Stimulated activated CD8-positive, alpha-beta memory T cell treated with anti-CD3 and anti-CD28 coated beads, Interleukin-4, amount 100 ng/mL, for 1 hour (primary cell): ENCODE data around the gene LMAN1.

Source experiments
- DNase-seq, 2 donors: peaks; one replicate each; pipeline ENCODE4 v3.0.0-alpha.2; 2020; ENCODE audit warnings: low read depth in 2 of 2, low spot score in 1 of 2

LMAN1 gene

GRCh38 chr18:59360381-59360780 lies 1.3 kb upstream of the LMAN1 start:
- no peak for DNase-seq

GRCh38 chr18:59359576-59359952 lies 499 bp upstream of the LMAN1 start:
- DNase-seq: no peak

- no peak for DNase-seq
Measured at GRCh38 chr18:59358414-59358711, 702 bp downstream of the LMAN1 start.

- DNase-seq: no peak
Measured at GRCh38 chr18:59357928-59358327, 1.1 kb downstream of the LMAN1 start.

DNA sequence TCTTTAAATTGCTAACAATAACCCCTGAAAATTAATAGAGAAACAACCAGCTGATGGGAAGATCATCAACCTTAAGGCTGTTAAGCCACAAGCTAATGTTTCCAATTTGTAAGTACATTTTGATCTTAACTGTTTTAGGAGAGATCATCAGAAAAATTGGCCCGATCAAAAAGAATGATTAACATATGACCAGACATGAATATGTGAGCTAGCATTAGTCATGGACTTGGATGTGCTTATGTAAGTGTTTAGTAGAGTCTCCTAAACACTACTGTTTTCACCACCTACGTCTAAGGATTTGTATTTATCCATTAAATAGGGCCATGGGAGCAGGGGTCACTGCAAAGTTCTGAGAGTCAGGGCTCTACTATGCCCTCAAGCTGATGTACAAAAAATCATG lies 4.3 kb downstream of the LMAN1 start:
- DNase-seq: no peak

DNA sequence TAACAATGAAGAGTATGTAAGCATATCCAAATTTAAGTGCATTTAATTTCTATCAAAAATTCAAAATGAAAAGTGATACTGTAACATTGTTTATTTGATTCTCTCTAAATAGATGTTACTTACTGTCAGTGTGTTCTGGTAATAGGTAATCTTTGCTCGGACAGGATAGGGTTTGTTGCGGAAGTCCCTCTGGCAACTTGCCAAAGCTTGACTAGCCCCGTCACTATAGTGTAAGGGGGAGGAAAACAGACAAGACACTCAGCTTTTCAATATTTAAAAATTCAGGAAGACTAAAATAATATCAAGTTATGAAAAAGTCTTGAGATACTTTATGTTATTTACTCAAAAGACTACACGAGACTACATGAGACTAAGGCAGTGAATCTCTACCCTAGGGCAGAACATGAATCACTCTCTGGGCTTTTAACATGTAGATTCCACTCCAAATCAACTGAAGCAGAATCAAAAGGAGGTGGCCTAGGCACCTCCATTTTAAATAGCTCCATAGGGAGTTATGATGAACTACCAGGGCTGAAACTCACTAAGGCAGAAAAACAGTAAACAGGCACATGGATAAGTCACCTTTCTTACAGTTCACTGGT lies 5.9 kb downstream of the LMAN1 start:
- no peak for DNase-seq

GRCh38 chr18:59352250-59352855 lies 6.7 kb downstream of the LMAN1 start:
- no peak for DNase-seq

GRCh38 chr18:59345556-59345955 lies 13.5 kb downstream of the LMAN1 start:
- DNase-seq: no peak

DNA sequence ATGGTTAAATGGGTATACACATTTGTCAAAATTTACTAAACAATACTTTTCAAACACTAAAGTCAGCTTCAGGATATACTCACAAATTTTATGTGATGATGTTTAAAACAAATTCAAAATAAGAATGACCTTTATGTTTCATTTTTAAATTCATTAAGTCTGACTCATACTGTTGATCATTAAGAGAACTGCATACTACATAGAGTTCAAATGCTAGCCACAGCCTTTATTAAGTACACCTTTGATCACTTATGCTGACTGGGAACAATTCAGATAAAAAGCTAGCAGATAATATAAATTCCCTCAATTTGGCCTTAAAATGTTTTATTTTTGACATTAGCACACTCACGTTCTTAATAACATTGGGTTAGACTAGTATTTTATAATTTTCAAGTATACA lies 14.1 kb downstream of the LMAN1 start:
- no peak for DNase-seq

DNA sequence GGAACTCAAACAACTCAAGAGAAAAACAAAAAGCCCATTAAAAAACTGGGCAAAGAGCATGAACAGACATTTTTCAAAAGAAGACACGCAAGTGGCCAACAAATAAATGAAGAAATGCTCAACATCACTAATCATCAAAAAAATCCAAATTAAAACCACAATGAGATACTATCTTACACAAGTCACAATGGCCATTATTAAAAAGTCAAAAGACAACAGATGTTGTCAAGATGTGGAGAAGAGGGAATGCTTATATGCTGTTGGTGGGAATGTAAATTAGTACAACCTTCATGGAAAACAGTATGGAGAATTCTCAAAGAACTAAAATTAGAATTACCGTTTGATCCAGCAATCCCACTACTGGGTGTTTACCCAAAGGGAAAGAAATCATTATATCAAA lies 15.1 kb downstream of the LMAN1 start:
- no peak for DNase-seq

GRCh38 chr18:59340817-59341216 lies 18.2 kb downstream of the LMAN1 start:
- no peak for DNase-seq

DNA sequence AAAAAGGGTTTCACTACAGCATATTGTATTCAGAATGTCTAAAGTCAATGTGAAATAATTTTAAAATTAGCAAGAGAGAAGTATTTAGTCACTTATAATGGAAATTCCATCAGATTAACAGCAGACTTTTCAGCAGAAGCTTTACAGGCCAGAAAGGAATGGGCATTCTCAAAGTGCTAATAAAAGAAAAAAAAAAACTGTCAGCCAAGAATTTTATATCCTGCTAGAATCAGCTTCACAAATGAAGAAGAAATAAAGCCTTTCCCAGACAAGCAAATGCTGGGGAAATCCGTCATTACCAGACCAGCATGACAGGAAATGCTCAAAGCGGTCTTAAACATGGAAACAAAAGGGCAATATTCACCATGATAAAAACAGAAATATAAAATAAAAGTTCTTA lies 18.8 kb downstream of the LMAN1 start:
- DNase-seq: no peak

GRCh38 chr18:59332986-59333385 lies 26.1 kb downstream of the LMAN1 start:
- no peak for DNase-seq

DNA sequence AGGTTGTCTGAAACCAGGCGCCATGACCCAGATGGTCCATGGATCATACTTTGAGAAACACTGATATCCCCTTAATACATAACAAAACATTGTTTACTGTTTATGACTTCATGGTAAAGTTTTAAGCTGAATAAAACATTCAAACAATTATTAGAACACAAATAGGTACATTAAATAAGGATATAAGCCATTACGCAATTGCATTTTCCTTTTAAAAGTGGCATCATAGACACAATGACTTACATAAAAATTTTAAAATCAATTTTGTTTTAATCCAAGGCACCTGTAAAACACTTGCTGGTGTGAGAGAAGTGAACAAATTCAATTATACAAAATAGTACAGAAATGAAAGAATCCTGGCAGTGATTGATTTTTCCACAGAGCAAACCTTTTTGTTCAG lies 30.4 kb downstream of the LMAN1 start:
- no peak for DNase-seq

DNA sequence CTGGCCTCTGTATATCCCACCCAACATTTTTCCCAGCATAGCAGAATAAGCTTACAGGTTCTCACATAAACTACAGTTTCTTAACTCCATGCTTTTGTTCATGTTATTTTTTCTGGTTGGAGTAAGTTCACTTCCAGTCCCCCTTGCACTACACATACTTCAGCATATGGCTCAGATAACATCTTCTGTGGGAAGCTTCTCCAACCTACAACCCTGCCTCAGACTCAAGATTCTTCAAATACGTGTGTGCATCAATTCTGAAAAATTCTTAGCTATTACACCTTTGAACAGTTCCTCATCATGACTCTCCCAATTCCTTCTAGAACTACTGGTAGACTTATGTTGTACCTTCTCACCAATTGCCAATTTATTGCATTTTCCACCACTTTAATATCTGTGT lies 33.1 kb downstream of the LMAN1 start:
- DNase-seq: no peak

GRCh38 chr18:59324623-59324971 lies 34.5 kb downstream of the LMAN1 start:
- no peak for DNase-seq

DNA sequence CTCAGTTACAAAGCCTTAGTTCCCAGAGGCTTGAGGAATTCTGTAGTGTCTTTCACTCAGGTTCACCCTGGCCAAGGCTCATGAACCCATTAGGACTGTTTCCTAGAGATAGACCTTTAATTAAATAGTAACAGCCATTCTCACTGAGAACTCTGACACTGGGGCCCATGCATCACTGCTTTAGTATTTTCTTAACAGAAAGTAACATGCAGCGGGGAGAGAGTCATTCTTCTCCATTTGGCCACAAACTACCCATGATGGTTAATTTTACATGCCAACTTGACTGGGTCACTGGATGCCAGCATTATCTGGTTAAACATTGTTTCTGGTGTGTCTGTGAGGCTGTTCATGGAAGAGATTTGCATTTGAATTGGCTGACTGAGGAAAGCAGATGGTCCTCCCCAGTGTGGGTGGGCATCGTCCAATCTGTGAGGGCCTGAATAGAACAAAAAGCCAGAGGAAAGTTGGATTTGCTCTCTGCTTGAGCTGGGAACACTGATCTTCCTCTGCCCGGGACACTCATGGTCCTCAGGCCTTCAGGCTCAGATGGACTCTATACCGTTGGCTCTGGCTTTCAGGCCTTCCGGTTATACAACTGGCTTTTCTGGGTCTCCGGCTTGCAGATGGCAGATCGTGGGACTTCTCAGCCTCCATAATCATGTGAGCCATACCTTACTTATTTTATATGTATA lies 35.0 kb downstream of the LMAN1 start:
- no peak for DNase-seq

DNA sequence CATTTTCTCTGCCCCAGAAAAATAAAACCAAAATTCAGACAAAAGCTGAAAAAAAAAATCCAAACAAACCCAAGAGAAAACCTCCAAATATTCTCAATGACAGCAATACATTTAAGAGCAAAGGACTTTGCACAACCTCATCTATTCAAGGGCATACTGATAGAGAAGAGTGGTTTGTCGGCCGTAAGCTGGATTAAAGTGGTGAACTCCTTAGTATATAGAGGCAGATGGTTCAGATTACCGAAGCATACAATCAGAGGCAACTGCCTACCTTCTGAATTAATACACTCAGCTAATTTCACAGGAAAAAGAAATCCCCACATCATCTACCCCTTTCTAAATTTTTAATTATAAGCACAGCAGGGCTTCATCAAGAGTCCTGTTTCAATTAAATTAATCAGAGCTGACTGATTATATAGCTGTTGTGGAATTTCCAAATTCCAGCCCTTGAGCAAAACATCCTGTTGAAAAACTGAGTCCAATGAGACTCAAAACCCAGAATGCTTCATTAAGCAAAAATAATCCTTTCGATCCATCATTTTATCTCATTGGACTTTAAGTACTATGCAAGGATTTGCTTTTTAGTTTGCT lies 40.5 kb downstream of the LMAN1 start, which contains the start of gene CPLX4:
CPLX4 (minus strand) TSS at position 190 of the 591 bp plus-strand sequence; CDS start at position 3, 187 bp downstream.
- DNase-seq: no peak

DNA sequence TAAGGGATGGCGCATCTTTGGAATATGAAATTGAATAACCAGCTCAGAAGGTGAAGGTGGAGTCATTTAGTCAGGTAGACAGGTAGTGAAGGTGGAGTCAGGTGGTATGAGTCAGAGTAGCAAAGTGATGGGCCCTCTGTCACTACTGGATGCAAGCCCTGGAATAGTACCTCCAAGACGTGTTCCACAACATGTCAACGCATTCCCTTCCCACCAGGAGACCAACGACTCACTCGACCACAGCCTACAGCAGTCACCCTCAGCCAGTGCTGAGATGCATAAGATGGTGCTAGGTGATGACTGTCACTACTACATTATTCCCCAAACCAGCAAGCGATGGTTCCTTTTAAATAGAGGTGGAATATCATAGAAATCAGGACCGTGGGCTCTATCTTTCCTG lies 47.4 kb downstream of the LMAN1 start:
- DNase-seq: no peak

GRCh38 chr18:59308938-59309260 lies 50.2 kb downstream of the LMAN1 start:
- no peak for DNase-seq

DNA sequence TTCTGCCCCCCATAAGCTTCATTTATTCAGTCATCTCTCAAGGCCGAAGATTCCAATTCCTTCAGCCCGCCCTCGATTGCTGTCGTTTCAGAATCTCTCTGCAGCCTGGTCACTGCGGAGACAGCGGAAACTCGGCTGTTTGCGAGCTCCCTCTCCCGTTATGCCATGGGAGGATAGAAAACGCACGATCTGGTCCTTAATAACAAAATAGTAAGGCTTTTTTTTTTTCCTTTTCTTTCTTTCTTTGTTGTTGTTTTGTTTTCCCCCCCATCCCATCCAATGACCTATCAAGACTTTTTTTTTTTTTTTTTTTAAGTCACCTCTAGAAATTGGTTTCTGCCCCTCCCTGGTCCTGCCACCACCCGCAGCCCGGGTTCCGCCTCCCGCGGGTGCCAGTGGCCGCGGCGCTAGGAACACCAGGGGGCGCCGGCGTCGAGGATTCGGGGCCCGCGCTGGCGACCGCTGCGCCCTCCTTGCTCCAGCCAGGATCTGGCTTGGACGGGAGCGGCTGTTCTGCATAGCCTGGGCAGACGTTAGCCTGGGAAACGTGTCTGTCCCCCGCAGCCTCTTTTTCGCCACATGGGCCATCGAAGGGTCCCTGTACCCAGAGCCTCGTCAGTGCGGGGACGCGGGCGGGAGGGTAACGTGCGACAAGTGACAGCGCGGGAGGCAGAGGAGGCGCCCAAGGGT lies 50.7 kb downstream of the LMAN1 start:
- peak; percentile 17 to 33 for DNase-seq

- DNase-seq: no peak
Measured at GRCh38 chr18:59306640-59307039, 52.4 kb downstream of the LMAN1 start.
